NT2/D1 (cell line): ENCODE measurements around the gene INSIG1.

Experiments
- DNase-seq: peaks from one replicate; pipeline ENCODE4 v3.0.0-alpha.2; 2011; ENCODE audit warnings: low read depth, low spot score
- H3K27me3 ChIP-seq: 2 replicates; pipeline ENCODE4 v1.6.0; 2011; ENCODE audit warnings: mild to moderate bottlenecking; ENCODE audit not compliant: insufficient read length, insufficient read depth
- H3K36me3 ChIP-seq: 2 replicates; pipeline ENCODE4 v1.6.1; 2011; ENCODE audit warnings: mild to moderate bottlenecking, low read length, mixed read lengths; ENCODE audit not compliant: insufficient read depth, insufficient read length
- H3K4me1 ChIP-seq: 2 replicates; pipeline ENCODE4 v1.5.1; 2011; ENCODE audit not compliant: insufficient read depth, insufficient read length
- H3K4me3 ChIP-seq: 2 replicates; pipeline ENCODE4 v1.5.1; 2011; ENCODE audit warnings: low read depth; ENCODE audit not compliant: insufficient read length
- H3K9ac ChIP-seq: 2 replicates; pipeline ENCODE4 v1.6.0; 2011; ENCODE audit warnings: low read depth; ENCODE audit not compliant: insufficient read length
- H3K9me3 ChIP-seq: 2 replicates; pipeline ENCODE4 v1.5.1; 2011; ENCODE audit warnings: mild to moderate bottlenecking, low read length; ENCODE audit not compliant: insufficient read depth
- SUZ12 ChIP-seq: IDR thresholded peaks from 2 replicates; pipeline ENCODE4 v1.6.1; 2011; ENCODE audit not compliant: insufficient read length, insufficient read depth; ENCODE audit errors: extremely low read depth
- YY1 ChIP-seq: IDR thresholded peaks from 2 replicates; pipeline ENCODE4 v1.6.1; 2011; ENCODE audit not compliant: insufficient read length, insufficient read depth
- ZNF274 ChIP-seq: IDR thresholded peaks from 2 replicates; pipeline ENCODE4 v1.6.1; 2011; ENCODE audit warnings: mild to moderate bottlenecking, low read depth, low read length

INSIG1 gene

GRCh38 chr7:155358066-155358947 lies 60.6 kb downstream of the INSIG1 start:
- H3K9me3 ChIP-seq, result no peaks in the 10 kb centered on the region
- H3K4me1 ChIP-seq, result peaks cover 2% of the 10 kb centered on the region
- no peak for DNase-seq
- no peak overlapping the region for H3K4me3 ChIP-seq
- peaks cover 6% of the 10 kb centered on the region for H3K27me3 ChIP-seq
- no peaks in the 10 kb centered on the region for H3K36me3 ChIP-seq
- H3K9ac ChIP-seq, result no peak overlapping the region
- TF ChIP-seq YY1 (no peak), ZNF274 (no peak)

GRCh38 chr7:155358948-155359712 lies 61.5 kb downstream of the INSIG1 start:
- Histone ChIP-seq H3K4me3 (no peak overlapping the region), H3K4me1 (peaks cover 2% of the 10 kb centered on the region), H3K36me3 (no peaks in the 10 kb centered on the region), H3K27me3 (peaks cover 11% of the 10 kb centered on the region), H3K9me3 (no peaks in the 10 kb centered on the region), H3K9ac (no peak overlapping the region)
- TF ChIP-seq SUZ12 (no peak), YY1 (no peak), ZNF274 (no peak)
- DNase-seq, result no peak
